Liver (tissue), 9 donors: ENCODE results near the gene IKZF3. TPM values are rescaled to one million over a fixed set of nuclear protein-coding genes. Genes with fewer than 3 reads are reported as not detected.

Experiments used
- DNase-seq: peaks from one replicate; pipeline ENCODE4 v3.0.0-alpha.2; 2017; ENCODE audit warnings: low spot score
- H3K27ac ChIP-seq, 2 donors: one replicate each; pipeline ENCODE4 v1.7.0; 2013; ENCODE audit warnings: inconsistent platforms in 2 of 2, low read length in 2 of 2, control low read depth in 1 of 2, low read depth in 1 of 2, mild to moderate bottlenecking in 1 of 2
- H3K27me3 ChIP-seq, 4 donors: one replicate each; pipeline versions ENCODE4 v1.6.1 to v1.7.0; 2013; ENCODE audit warnings: low read length in 3 of 4, inconsistent platforms in 1 of 4, mild to moderate bottlenecking in 1 of 4, moderate library complexity in 1 of 4; ENCODE audit not compliant: control insufficient read depth in 4 of 4, insufficient read depth in 4 of 4
- H3K36me3 ChIP-seq, 4 donors: one replicate each; pipeline versions ENCODE4 v1.6.1 to v1.7.0; 2013; ENCODE audit warnings: low read length in 3 of 4, mild to moderate bottlenecking in 3 of 4, low read depth in 1 of 4, moderate library complexity in 1 of 4; ENCODE audit not compliant: control insufficient read depth in 4 of 4, insufficient read depth in 3 of 4
- H3K4me1 ChIP-seq, 4 donors: one replicate each; pipeline versions ENCODE4 v1.6.1 to v1.7.0; 2013; ENCODE audit warnings: low read length in 3 of 4, mild to moderate bottlenecking in 3 of 4, moderate library complexity in 1 of 4; ENCODE audit not compliant: control insufficient read depth in 4 of 4, insufficient read depth in 4 of 4
- H3K4me3 ChIP-seq, 3 donors: one replicate each; pipeline versions ENCODE4 v1.6.1 to v1.7.0; 2013; ENCODE audit warnings: low read length in 3 of 3, control low read depth in 1 of 3, low read depth in 1 of 3, mild to moderate bottlenecking in 1 of 3
- H3K9ac ChIP-seq, 2 donors: one replicate each; pipeline ENCODE4 v1.7.0; 2013; ENCODE audit warnings: low read length in 2 of 2, mild to moderate bottlenecking in 2 of 2, moderate library complexity in 2 of 2, control low read depth in 1 of 2, low read depth in 1 of 2
- H3K9me3 ChIP-seq, 4 donors: one replicate each; pipeline versions ENCODE4 v1.6.1 to v1.7.0; 2013; ENCODE audit warnings: low read length in 3 of 4; ENCODE audit not compliant: control insufficient read depth in 4 of 4
- EGR1 ChIP-seq, 2 donors: IDR thresholded peaks; 2 replicates each; pipeline ENCODE4 v1.6.1; 2016 to 2018; ENCODE audit warnings: antibody characterized with exemption in 2 of 2, low read depth in 2 of 2
- FOXA1 ChIP-seq: IDR thresholded peaks from 2 replicates; pipeline ENCODE4 v1.6.1; 2016; ENCODE audit warnings: antibody characterized with exemption
- FOXA2 ChIP-seq: IDR thresholded peaks from 2 replicates; pipeline ENCODE4 v1.6.1; 2016; ENCODE audit warnings: antibody characterized with exemption
- GABPA ChIP-seq, 2 donors: IDR thresholded peaks in 1 of 2; conservative IDR thresholded peaks in 1 of 2; 2 replicates each; pipeline ENCODE4 v1.6.1; 2016; ENCODE audit warnings: antibody characterized with exemption in 2 of 2, mild to moderate bottlenecking in 1 of 2, moderate library complexity in 1 of 2
- HNF4A ChIP-seq, 2 donors: conservative IDR thresholded peaks; 2 replicates each; pipeline ENCODE4 v1.6.1; 2016; ENCODE audit warnings: antibody characterized with exemption in 2 of 2, mild to moderate bottlenecking in 2 of 2
- HNF4G ChIP-seq: IDR thresholded peaks from 2 replicates; pipeline ENCODE4 v1.6.1; 2016; ENCODE audit warnings: antibody characterized with exemption
- JUND ChIP-seq, 2 donors: IDR thresholded peaks; 2 replicates each; pipeline ENCODE4 v1.6.1; 2016; ENCODE audit warnings: antibody characterized with exemption in 2 of 2
- NR2F2 ChIP-seq: IDR thresholded peaks from 2 replicates; pipeline ENCODE4 v1.6.1; 2016; ENCODE audit warnings: antibody characterized with exemption
- RAD21 ChIP-seq, 2 donors: IDR thresholded peaks; 2 replicates each; pipeline ENCODE4 v1.6.1; 2016; ENCODE audit warnings: antibody characterized with exemption in 2 of 2, mild to moderate bottlenecking in 2 of 2
- RXRA ChIP-seq, 2 donors: IDR thresholded peaks; 2 replicates each; pipeline ENCODE4 v1.6.1; 2017 to 2018; ENCODE audit warnings: antibody characterized with exemption in 2 of 2, mild to moderate bottlenecking in 1 of 2
- SP1 ChIP-seq: IDR thresholded peaks from 2 replicates; pipeline ENCODE4 v1.6.1; 2018; ENCODE audit warnings: antibody characterized with exemption, mild to moderate bottlenecking
- TAF1 ChIP-seq: conservative IDR thresholded peaks from 2 replicates; pipeline ENCODE4 v1.6.1; 2016; ENCODE audit warnings: antibody characterized with exemption, mild to moderate bottlenecking
- YY1 ChIP-seq: IDR thresholded peaks from 2 replicates; pipeline ENCODE4 v1.6.1; 2016; ENCODE audit warnings: antibody characterized with exemption, mild to moderate bottlenecking
- WGBS: extraction: QIAGEN DNeasy Blood & Tissue Kit; methylation state at CpG from one replicate; pipeline ENCODE4 v1.1.7; 2013; 5-methylcytosine and 5-hydroxymethylcytosine counted together
- polyA plus RNA-seq, 2 donors: library from polyadenylated mRNA; stranded (reverse) in 1 of 2; unstranded in 1 of 2; fragments of 200-250 nt in 1 of 2; fragments of >200 nt in 1 of 2; fragmentation: Nextera tagmentation in 1 of 2; extraction: Ambion mirVana in 1 of 2; gene quantifications; one replicate each; pipeline versions ENCODE4 v1.2.1 to v1.2.3, GENCODE V29; 2013 to 2015
- total RNA-seq, 2 donors: library from RNA; depleted of rRNA; stranded (reverse); fragments of >200 nt; gene quantifications; one replicate each; pipeline ENCODE4 v1.2.3, GENCODE V29; 2014
- TF ChIP-seq, protein P1 (sequence below): IDR thresholded peaks from 2 replicates; pipeline ENCODE4 v1.6.1; 2016; ENCODE audit warnings: antibody characterized with exemption, mild to moderate bottlenecking
- TF ChIP-seq, protein P2 (sequence below): fragments of 150-350 bp; IDR thresholded peaks from 2 replicates; pipeline ENCODE4 v1.5.1; 2017; ENCODE audit warnings: improper control_type of control experiment, low read depth, low read length; ENCODE audit not compliant: missing input control
- TF ChIP-seq, protein P3 (sequence below): IDR thresholded peaks from 2 replicates; pipeline ENCODE4 v1.6.1; 2016; ENCODE audit warnings: antibody characterized with exemption
- TF ChIP-seq, protein P4 (sequence below): IDR thresholded peaks from 2 replicates; pipeline ENCODE4 v1.6.1; 2016; ENCODE audit warnings: antibody characterized with exemption
- TF ChIP-seq, protein P5 (sequence below): IDR thresholded peaks from 2 replicates; pipeline ENCODE4 v1.6.1; 2016; ENCODE audit warnings: antibody characterized with exemption
- donor health status: healthy.
- donor health status: healthy.
- donor health status: healthy.
- donor health status: healthy.
- donor health status: healthy.

IKZF3 gene
- total and polyA plus RNA-seq, 4 donors, result 0.32 to 2.3 (median 0.83) TPM

DNA sequence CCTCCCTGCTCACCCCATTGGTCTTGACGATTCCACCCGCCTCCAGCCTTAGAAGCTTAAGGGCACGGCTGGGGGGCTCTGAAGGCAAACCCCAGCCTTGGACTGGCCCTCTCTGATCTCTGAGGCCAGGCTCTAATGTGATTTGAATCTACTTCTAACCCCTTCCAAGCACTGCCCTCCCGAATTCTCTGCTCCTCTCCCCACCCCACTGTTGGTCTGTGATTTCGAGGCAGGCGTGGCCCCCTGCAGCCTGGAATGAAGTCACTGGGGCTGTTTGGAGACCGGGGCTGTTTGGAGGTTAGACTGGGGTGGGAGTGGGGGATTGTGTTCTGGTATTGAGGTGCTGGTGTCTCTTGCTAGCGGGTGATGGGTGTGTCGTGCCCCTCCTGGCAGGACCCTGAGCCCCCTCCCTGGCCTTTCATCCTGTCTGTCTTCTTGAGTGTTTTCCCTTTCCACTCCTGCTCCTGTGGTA is 124.2 kb downstream of the IKZF3 start:
- 23% methylated on average over 9 of the region's 9 CpGs for WGBS
- Histone ChIP-seq H3K9me3 (no peaks in the 10 kb centered on the region), H3K4me3 (peak overlapping the region; percentile 61 to 64 (median 62)), H3K9ac (peak overlapping the region; percentile 80 to 84), H3K27ac (peak overlapping the region; percentile 80 to 98), H3K36me3 (peaks cover 0 to 17% (median 7%) of the 10 kb centered on the region in 4 donors), H3K4me1 (peaks cover 0 to 27% (median 17%) of the 10 kb centered on the region in 4 donors), H3K27me3 (no peaks in the 10 kb centered on the region)
- TF ChIP-seq SP1 (no peak), HNF4G (no peak), FOXA1 (no peak), TAF1 (no peak), HNF4A (conservative IDR thresholded peaks at IDR 0.05) (no peak), RAD21 (IDR thresholded peaks at IDR 0.05) (no peak), YY1 (no peak)
- TF ChIP-seq, protein P1, sequence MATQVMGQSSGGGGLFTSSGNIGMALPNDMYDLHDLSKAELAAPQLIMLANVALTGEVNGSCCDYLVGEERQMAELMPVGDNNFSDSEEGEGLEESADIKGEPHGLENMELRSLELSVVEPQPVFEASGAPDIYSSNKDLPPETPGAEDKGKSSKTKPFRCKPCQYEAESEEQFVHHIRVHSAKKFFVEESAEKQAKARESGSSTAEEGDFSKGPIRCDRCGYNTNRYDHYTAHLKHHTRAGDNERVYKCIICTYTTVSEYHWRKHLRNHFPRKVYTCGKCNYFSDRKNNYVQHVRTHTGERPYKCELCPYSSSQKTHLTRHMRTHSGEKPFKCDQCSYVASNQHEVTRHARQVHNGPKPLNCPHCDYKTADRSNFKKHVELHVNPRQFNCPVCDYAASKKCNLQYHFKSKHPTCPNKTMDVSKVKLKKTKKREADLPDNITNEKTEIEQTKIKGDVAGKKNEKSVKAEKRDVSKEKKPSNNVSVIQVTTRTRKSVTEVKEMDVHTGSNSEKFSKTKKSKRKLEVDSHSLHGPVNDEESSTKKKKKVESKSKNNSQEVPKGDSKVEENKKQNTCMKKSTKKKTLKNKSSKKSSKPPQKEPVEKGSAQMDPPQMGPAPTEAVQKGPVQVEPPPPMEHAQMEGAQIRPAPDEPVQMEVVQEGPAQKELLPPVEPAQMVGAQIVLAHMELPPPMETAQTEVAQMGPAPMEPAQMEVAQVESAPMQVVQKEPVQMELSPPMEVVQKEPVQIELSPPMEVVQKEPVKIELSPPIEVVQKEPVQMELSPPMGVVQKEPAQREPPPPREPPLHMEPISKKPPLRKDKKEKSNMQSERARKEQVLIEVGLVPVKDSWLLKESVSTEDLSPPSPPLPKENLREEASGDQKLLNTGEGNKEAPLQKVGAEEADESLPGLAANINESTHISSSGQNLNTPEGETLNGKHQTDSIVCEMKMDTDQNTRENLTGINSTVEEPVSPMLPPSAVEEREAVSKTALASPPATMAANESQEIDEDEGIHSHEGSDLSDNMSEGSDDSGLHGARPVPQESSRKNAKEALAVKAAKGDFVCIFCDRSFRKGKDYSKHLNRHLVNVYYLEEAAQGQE, result no peak
- DNase-seq, result no peak

DNA sequence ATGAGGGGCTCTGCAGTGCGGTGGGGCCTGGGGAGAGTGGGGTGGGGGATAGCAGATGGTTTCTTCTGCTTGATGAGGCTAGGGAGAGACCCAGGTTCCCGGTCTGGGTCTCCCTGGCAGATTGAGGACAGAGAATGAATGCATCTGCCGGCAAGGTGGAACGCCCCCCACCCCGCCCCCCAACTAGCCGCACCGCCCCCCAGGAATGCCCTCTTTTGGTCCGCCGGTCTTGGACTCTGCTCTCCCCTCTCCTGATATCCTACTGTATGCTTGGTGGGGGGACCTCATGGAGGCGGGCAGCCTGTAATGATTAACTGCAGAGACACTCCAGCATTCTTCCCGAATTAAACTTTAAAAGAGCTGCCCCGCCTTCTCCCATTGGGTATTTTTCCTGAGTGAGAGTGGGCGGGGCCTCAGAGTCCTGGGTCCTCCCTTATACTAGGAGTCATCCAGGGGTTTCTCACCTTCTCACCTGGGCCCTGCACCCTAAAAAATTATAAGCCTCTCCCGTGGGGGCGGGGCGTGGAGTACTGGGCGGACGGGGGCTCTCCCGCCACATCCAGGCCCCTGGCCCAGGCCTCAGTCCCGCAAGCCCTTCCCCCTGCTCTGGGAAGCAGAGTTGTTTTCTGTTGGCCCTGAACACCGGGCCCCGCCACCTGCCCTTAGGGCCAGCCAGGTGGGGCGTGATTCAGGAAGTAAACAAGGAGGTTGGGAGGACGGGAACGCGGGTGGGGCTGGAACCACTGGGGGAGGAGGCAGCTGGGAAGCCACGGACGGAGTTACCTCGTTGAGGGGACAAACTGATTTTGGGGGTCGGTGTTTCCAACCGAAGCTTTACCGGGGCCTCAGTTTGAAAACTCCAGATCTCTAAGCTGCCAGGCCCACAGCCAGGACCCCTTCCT is 124.9 kb downstream of the IKZF3 start:
- Histone ChIP-seq H3K27ac (peak overlapping the region; percentile 80 to 98), H3K36me3 (peaks cover 0 to 12% (median 5%) of the 10 kb centered on the region in 4 donors), H3K4me1 (peaks cover 0 to 27% (median 17%) of the 10 kb centered on the region in 4 donors), H3K4me3 (peak overlapping the region; percentile 61 to 64 (median 62)), H3K9me3 (no peaks in the 10 kb centered on the region), H3K9ac (peak overlapping the region; percentile 80 to 84), H3K27me3 (no peaks in the 10 kb centered on the region)
- WGBS, result 6% methylated on average over 32 of the region's 32 CpGs
- peak; percentile 62 for DNase-seq
- TF ChIP-seq YY1 (peak; percentile 52), NR2F2 (peak; percentile 28), RXRA (IDR thresholded peaks at IDR 0.05) (peak; percentile 45 to 73), HNF4A (conservative IDR thresholded peaks at IDR 0.05) (peak; percentile 53 to 62), TAF1 (no peak), SP1 (peak; percentile 79), FOXA1 (peak; percentile 90), RAD21 (IDR thresholded peaks at IDR 0.05) (no peak), JUND (IDR thresholded peaks at IDR 0.05) (no peak), GABPA (IDR thresholded peaks at IDR 0.05 in 1 of 2, conservative IDR thresholded peaks at IDR 0.05 in 1 of 2) (peak in 1 of 2 donors; percentile 53), FOXA2 (peak; percentile 88), EGR1 (IDR thresholded peaks at IDR 0.05; ENCODE audit: low read depth in 2 of 2) (no peak), HNF4G (peak; percentile 37)
- TF ChIP-seq, protein P2, sequence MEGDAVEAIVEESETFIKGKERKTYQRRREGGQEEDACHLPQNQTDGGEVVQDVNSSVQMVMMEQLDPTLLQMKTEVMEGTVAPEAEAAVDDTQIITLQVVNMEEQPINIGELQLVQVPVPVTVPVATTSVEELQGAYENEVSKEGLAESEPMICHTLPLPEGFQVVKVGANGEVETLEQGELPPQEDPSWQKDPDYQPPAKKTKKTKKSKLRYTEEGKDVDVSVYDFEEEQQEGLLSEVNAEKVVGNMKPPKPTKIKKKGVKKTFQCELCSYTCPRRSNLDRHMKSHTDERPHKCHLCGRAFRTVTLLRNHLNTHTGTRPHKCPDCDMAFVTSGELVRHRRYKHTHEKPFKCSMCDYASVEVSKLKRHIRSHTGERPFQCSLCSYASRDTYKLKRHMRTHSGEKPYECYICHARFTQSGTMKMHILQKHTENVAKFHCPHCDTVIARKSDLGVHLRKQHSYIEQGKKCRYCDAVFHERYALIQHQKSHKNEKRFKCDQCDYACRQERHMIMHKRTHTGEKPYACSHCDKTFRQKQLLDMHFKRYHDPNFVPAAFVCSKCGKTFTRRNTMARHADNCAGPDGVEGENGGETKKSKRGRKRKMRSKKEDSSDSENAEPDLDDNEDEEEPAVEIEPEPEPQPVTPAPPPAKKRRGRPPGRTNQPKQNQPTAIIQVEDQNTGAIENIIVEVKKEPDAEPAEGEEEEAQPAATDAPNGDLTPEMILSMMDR, result no peak
- TF ChIP-seq, protein P3, sequence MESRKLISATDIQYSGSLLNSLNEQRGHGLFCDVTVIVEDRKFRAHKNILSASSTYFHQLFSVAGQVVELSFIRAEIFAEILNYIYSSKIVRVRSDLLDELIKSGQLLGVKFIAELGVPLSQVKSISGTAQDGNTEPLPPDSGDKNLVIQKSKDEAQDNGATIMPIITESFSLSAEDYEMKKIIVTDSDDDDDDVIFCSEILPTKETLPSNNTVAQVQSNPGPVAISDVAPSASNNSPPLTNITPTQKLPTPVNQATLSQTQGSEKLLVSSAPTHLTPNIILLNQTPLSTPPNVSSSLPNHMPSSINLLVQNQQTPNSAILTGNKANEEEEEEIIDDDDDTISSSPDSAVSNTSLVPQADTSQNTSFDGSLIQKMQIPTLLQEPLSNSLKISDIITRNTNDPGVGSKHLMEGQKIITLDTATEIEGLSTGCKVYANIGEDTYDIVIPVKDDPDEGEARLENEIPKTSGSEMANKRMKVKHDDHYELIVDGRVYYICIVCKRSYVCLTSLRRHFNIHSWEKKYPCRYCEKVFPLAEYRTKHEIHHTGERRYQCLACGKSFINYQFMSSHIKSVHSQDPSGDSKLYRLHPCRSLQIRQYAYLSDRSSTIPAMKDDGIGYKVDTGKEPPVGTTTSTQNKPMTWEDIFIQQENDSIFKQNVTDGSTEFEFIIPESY, result peak; percentile 46
- TF ChIP-seq, protein P4, sequence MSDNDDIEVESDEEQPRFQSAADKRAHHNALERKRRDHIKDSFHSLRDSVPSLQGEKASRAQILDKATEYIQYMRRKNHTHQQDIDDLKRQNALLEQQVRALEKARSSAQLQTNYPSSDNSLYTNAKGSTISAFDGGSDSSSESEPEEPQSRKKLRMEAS, result peak; percentile 92
- TF ChIP-seq, protein P1, result no peak
- TF ChIP-seq, protein P5, sequence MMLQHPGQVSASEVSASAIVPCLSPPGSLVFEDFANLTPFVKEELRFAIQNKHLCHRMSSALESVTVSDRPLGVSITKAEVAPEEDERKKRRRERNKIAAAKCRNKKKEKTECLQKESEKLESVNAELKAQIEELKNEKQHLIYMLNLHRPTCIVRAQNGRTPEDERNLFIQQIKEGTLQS, result no peak
